Panc1 (cell line): ENCODE measurements around the gene COL6A3.

Experiments
- CTCF ChIP-seq: fragments of 450-650 bp; IDR thresholded peaks from 2 replicates; pipeline ENCODE4 v1.5.1; 2017; ENCODE audit warnings: mild to moderate bottlenecking
- POLR2AphosphoS5 ChIP-seq: IDR thresholded peaks from 2 replicates; pipeline ENCODE4 v1.6.1; 2012; ENCODE audit warnings: mild to moderate bottlenecking, low read depth, low read length, moderate library complexity
- REST ChIP-seq, 2 experiments: IDR thresholded peaks; 2 replicates each; pipeline ENCODE4 v1.6.1; 2011 to 2012; ENCODE audit warnings: low read depth in 2 of 2, control low read depth in 1 of 2, low read length in 1 of 2, mild to moderate bottlenecking in 1 of 2, moderate library complexity in 1 of 2; ENCODE audit not compliant: insufficient read depth in 1 of 2
- SIN3A ChIP-seq: IDR thresholded peaks from 2 replicates; pipeline ENCODE4 v1.6.1; 2012; ENCODE audit warnings: low read depth, mild to moderate bottlenecking, low read length, moderate library complexity, borderline replicate concordance; ENCODE audit not compliant: insufficient read depth
- TCF7L2 ChIP-seq: IDR thresholded peaks from 2 replicates; pipeline ENCODE4 v1.6.1; 2011; ENCODE audit warnings: mild to moderate bottlenecking, low read depth, low read length, inconsistent platforms

- TF ChIP-seq CTCF, result no peak
- no peak for TF ChIP-seq POLR2AphosphoS5
- TF ChIP-seq SIN3A, result no peak
- TF ChIP-seq REST (IDR thresholded peaks at IDR 0.05; ENCODE audit: insufficient read depth in 1 of 2, low read depth in 2 of 2, low read length in 1 of 2), result no peak
- no peak for TF ChIP-seq TCF7L2
Measured at GRCh38 chr2:237314198-237314597, 99.8 kb downstream of the COL6A3 start.
